ENCODE measurements around the gene SP4.
"Not testable (repeated sequence)": the region's sequence is repeated elsewhere in the genome, so short reads cannot be mapped to it uniquely, and the experiment has no call there.

Gene SP4

DNA sequence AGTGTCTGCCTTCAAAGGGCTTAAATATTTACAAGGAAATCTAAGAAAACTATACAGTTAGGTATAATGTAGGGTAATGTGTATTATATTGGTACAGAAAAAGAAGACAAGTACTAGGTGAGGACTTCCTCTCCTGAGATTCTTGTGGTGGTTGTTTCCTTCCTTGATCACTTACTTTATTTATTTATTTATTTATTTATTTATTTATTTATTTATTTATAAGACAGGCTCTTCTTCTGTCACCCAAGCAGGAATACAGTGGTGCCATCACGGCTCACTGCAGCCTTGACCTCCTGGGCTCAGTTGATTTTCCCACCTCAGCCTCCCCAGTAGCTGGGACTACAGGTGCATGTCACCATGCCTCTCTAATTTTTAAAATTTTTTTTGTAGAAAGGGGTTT, 96.8 kb downstream of the SP4 start:
- in situ Hi-C loops (cut with MboI; ENCODE audit: low sequenced_read_pairs): no loop called here

GRCh38 chr7:21526007-21526406, 98.1 kb downstream of the SP4 start:
- in situ Hi-C loops (cut with MboI; ENCODE audit: low sequenced_read_pairs): no loop called here

DNA sequence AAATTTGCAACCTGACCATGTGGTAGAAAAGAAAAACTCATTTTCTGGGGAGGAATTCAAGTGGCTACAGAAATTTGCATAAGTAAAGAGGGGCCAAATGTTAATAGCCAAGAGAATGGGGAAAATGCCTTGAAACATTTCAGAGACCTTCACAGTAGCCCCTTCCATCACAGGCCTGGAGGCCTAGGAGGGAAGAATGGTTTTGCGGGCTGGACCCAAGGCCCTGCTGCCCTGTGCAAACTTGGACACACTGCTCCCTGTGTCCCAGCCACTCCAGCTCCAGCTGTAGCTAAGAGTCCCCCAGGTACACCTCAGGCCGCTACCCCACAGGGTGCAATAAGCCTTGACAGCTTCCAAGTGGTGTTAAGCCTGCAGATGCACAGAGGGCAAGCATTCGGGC, 98.6 kb downstream of the SP4 start:
- in situ Hi-C loops (cut with MboI; ENCODE audit: low sequenced_read_pairs): no loop called here

DNA sequence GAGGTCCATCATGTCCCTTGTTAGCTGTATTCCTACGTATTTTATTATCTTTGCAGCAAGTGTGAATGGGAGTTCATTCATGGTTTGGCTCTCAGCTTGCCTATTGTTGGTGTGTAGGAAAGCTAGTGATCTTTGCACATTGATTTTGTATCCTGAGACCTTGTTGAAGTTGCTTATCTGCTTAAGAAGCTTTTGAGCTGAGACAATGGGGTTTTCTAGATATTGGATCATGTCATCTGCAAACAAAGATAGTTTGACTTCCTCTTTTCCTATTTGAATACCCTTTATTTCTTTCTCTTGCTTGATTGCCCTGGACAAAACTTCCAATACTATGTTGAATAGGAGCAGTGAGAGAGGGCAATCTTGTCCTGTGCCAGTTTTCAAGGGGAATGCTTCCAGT, 104.6 kb downstream of the SP4 start:
- in situ Hi-C loops (cut with MboI; ENCODE audit: low sequenced_read_pairs): not testable (repeated sequence)

GRCh38 chr7:21533646-21534045, 105.8 kb downstream of the SP4 start:
- in situ Hi-C loops (cut with MboI; ENCODE audit: low sequenced_read_pairs): not testable (repeated sequence)

GRCh38 chr7:21536445-21537118, 108.7 kb downstream of the SP4 start:
- in situ Hi-C loops (cut with MboI; ENCODE audit: low sequenced_read_pairs): not testable (repeated sequence)

GRCh38 chr7:21538936-21539495, 111.1 kb downstream of the SP4 start:
- in situ Hi-C loops (cut with MboI; ENCODE audit: low sequenced_read_pairs): no loop called here

- in situ Hi-C loops (cut with MboI; ENCODE audit: low sequenced_read_pairs): no loop called here
Observed at GRCh38 chr7:21542891-21543527, 115.1 kb downstream of the SP4 start, which contains the start of gene DNAH11. Gene DNAH11, plus strand, starts transcription at chr7:21543039. Its CDS starts 207 bp downstream, at chr7:21543246.

- in situ Hi-C loops (cut with MboI; ENCODE audit: low sequenced_read_pairs): no loop called here
Observed at GRCh38 chr7:21543528-21544302, 115.8 kb downstream of the SP4 start.

DNA sequence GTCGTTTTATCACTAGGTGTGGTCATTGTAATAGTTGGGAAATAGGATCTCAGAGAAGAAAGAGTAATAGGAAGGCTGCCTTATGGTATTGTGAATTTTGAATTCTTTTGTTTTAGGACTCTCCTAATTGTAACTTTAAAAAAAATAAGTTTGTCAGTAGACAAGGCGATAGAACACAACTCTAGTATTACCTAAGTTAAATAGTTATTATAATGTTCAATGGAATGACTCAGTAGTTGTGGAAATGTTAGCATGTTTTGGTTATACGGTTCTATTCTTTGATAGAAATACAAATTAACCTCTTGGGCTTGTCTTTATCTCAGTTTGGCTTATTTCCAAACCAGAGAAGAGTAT, 116.4 kb downstream of the SP4 start:
- in situ Hi-C loops (cut with MboI; ENCODE audit: low sequenced_read_pairs): no loop called here

GRCh38 chr7:21544715-21545114, 116.8 kb downstream of the SP4 start:
- in situ Hi-C loops (cut with MboI; ENCODE audit: low sequenced_read_pairs): no loop called here

- in situ Hi-C loops (cut with MboI; ENCODE audit: low sequenced_read_pairs): no loop called here
Observed at GRCh38 chr7:21547501-21547900, 119.6 kb downstream of the SP4 start.

DNA sequence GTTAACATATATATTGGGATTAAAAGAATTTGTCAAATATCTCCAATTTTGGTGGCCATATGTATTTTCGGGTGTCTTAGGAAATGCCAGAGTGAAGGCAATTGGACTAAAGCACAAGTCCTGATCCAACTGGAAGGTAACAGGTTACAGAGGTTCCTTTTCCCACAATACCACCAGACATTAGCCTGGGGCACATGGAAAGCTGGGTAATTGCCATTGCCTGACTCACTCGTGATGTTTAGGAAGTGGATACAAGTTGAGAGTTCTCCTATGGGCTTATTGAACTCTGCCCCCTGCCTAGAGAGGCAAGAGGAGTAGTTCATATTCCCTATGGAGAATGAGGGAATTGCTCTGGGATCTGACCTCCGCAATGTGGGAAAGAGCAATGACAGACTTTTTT, 120.6 kb downstream of the SP4 start:
- in situ Hi-C loops (cut with MboI; ENCODE audit: low sequenced_read_pairs): no loop called here

DNA sequence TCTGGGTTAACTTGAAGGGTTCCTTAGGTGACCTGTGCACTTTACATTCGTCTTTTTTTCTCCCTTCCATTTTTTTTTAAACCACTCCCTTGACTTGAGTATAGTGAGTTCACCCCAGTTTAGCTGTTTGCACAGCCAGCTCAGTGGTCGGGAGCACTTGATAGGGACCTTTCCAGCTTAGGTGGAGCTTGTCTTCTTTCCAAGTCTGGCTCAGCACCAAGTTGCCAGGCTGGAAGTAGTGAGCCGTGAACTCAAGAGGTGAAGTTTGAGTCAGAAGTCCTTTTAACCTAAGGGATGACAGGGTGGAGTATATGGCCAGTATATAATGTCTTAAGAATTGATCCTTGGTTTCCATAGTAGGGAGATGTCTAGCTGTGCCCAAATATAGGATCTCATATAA, 122.2 kb downstream of the SP4 start:
- in situ Hi-C loops (cut with MboI; ENCODE audit: low sequenced_read_pairs): no loop called here

GRCh38 chr7:21550821-21551531, 123.1 kb downstream of the SP4 start:
- in situ Hi-C loops (cut with MboI; ENCODE audit: low sequenced_read_pairs): no loop called here

DNA sequence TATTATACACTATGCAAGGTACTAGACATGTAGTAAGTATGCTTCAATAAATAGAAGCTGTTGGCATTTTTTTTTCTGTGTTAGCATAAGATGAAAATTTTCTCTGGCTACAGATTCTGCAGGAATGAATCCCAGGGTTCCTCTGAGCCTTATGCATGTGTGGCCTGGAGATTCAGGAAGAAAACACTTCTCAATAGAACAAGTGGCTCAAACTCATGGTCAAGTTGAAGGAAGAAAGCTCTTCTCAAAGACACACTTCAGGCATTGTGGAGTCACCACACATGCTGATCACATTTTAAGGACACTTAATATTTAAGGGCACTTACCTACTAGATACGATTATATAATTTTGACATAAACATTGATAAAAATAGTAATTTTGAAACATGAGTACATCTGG, 134.5 kb downstream of the SP4 start:
- in situ Hi-C loops (cut with MboI; ENCODE audit: low sequenced_read_pairs): no loop called here
